ENCODE measurements around the gene ZFAND5.
A peak's percentile ranks its signal among the peaks of the same experiment; 100 is the strongest.

Gene ZFAND5

DNA sequence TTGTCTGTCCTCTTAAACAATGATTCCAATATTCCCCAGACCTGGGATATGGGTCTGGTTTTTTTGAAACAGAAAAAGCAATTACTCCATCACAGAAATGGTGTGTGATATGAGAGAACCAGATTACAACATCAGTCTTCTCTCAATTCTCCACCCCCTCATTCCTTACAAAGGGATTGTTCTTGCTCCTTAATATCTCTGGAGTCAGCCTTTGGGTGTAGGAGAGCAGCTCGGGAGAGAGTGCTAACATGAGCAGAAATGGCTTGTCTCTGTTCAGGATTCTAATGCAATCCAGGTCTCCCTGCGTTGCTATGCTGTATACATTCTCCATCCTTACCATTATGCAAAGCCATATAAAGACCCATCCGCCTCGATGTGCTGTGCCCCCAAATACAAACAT lies 32.7 kb downstream of the ZFAND5 start:
- H3K4me3 ChIP-seq (ENCODE audit: low read length) = no peak overlapping the region
- TF ChIP-seq, protein P1, sequence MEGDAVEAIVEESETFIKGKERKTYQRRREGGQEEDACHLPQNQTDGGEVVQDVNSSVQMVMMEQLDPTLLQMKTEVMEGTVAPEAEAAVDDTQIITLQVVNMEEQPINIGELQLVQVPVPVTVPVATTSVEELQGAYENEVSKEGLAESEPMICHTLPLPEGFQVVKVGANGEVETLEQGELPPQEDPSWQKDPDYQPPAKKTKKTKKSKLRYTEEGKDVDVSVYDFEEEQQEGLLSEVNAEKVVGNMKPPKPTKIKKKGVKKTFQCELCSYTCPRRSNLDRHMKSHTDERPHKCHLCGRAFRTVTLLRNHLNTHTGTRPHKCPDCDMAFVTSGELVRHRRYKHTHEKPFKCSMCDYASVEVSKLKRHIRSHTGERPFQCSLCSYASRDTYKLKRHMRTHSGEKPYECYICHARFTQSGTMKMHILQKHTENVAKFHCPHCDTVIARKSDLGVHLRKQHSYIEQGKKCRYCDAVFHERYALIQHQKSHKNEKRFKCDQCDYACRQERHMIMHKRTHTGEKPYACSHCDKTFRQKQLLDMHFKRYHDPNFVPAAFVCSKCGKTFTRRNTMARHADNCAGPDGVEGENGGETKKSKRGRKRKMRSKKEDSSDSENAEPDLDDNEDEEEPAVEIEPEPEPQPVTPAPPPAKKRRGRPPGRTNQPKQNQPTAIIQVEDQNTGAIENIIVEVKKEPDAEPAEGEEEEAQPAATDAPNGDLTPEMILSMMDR (conservative IDR thresholded peaks at IDR 0.05; ENCODE audit: low read depth, low read length) = no peak
- no peak for DNase-seq (ENCODE audit: low read depth)

DNA sequence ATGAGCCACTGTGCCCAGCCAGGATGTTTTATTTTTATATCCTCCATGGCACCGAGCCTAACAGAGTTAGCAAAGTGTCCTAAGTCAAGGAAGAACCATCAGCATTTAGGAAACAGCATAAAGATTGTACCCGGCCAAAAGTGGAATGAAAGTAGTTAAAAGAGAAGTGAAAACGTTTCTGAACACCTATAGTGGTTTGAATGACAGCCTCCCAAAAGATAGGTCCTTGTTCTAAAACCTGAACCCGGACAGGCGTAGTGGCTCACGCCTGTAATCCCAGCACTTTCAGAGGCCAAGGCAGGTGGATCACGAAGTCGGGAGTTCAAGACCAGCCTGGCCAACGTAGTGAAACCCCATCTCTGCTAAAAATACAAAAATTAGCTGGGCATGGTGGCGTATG lies 37.4 kb downstream of the ZFAND5 start:
- no peak for DNase-seq (ENCODE audit: low read depth)
- TF ChIP-seq, protein P1 (conservative IDR thresholded peaks at IDR 0.05; ENCODE audit: low read depth, low read length) = no peak

DNA sequence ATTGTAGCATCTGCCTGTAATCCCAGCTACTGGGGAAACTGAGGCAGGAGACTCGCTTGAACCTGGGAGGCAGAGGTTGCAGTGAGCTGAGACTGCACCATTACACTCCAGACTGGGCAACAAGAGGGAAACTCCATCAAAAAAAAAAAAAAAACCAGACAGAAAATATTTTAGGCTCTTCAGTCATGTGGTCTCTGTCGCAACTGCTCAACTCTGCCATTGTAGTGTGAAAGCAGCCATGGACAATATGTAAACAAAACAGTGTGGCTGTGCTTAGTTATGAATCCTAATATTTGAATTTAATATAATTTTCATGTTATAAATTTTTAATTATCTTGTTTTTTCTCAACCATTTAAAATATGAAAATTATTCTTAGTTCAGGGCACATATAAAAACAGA lies 38.4 kb downstream of the ZFAND5 start:
- no peak for DNase-seq (ENCODE audit: low read depth)
- TF ChIP-seq, protein P1 (conservative IDR thresholded peaks at IDR 0.05; ENCODE audit: low read depth, low read length) = no peak
- no peak overlapping the region for H3K4me3 ChIP-seq (ENCODE audit: low read length)

More for the DNA sequence above, 37.4 kb downstream of the ZFAND5 start:
- no peak overlapping the region for H3K4me3 ChIP-seq (ENCODE audit: low read length)

DNA sequence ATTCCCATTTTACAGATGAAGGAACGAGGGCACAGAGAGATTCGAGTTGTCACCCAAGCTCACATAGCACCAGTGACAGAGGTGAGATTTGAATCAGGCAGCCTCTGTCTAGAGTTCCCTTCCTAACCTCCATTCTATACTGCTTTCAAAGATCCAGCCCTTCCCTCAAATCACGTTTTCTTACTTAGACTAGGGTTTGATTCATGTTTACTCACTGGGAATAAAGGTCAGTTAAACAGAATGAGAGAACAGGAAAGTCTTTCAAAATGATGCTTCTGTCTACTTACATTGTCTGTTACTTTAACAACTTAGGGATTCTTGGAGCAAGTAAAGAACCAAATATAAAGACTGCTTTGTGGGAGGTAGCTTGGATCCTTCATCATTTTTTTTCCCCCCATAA lies 40.0 kb downstream of the ZFAND5 start:
- TF ChIP-seq, protein P1 (conservative IDR thresholded peaks at IDR 0.05; ENCODE audit: low read depth, low read length) = no peak
- no peak for DNase-seq (ENCODE audit: low read depth)
- H3K4me3 ChIP-seq (ENCODE audit: low read length) = no peak overlapping the region

DNA sequence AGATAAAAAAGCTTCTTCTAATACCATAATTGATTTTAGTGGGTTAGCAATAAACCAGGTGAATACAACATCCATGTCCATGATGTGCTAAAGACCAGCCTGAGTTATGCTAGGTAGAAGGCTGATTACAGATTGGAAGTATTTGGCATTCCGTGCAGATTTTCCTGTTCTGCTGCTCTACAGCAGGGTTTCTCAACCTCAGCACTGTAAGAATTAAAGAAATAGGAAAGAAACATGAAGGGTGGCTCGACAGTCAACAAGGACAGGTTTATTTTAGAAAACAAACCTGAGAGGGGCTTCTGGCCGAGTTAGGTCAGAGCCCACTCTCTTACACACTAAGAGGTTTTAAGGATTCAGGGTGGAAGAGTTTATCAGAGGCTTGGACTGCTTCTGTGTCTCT lies 42.3 kb downstream of the ZFAND5 start:
- no peak for DNase-seq (ENCODE audit: low read depth)
- TF ChIP-seq, protein P1 (conservative IDR thresholded peaks at IDR 0.05; ENCODE audit: low read depth, low read length) = no peak
- no peak overlapping the region for H3K4me3 ChIP-seq (ENCODE audit: low read length)

DNA sequence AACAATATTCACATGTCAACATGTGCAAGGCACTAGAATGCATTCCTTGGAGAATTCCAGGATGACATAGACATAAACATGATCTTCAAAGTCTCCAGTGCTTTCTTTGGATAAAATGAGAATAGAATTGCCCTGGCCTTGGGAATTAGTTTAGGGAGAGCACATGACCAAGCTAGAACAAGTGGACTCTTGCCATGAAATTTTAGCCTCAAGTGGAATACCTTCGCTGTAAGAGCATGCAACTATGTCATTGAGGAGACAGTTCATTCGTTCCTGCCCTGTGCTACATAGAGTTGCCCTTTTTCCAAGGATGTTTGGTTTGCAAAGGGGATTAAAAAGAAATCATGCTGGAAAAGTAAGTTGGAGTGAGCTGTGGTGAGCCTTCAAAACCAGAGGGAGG lies 42.7 kb downstream of the ZFAND5 start:
- no peak overlapping the region for H3K4me3 ChIP-seq (ENCODE audit: low read length)
- TF ChIP-seq, protein P1 (conservative IDR thresholded peaks at IDR 0.05; ENCODE audit: low read depth, low read length) = no peak
- no peak for DNase-seq (ENCODE audit: low read depth)

DNA sequence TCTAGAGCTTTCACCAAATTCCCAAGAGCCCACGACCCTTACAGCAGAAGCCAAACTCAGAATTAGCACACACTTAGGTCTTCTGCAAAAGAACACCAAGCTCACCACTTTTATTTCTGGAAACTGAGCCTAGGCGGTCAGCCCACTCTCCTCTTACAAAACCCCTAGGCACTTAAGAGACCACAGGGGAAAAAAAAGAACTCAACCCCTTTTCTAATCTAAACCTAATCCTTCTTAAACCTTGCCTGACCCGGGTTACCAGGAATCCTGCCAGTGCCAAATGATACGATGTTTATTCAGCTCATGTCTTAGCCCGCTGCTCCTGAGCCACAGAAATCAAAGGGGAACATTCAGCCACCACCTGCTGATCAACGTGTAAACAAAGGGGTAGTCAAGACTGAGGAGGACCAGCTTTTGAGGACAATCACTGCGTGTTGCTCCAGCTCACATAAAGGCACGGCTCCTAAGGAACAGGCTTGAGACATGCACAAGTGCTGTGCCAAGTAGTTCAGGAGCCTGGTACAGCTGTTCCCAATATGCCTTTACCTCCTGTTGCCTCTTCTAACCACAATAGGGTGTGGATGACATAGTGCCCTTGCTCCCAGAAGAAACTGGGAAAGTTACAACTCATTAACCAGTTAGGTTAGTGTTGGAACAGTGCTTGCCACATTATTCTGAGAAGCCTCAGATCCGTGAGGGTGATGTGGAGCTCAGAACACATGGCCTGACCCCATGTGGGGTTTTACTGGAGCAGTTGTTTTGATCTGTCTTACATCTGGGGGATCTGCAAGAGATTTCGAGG lies 49.3 kb downstream of the ZFAND5 start:
- TF ChIP-seq, protein P1 (conservative IDR thresholded peaks at IDR 0.05; ENCODE audit: low read depth, low read length) = no peak
- peak overlapping the region; percentile 17 for H3K4me3 ChIP-seq (ENCODE audit: low read length)
- peak; percentile 97 for DNase-seq (ENCODE audit: low read depth)
